Neural progenitor cell (in vitro differentiated cells): ENCODE data around the gene EIPR1. TPM values are rescaled to one million over a fixed set of nuclear protein-coding genes. Genes with fewer than 3 reads are reported as not detected.

Experiments used
- DNase-seq: peaks from one replicate; pipeline ENCODE4 v3.0.0-alpha.2; 2016; ENCODE audit warnings: low spot score
- H2AFZ ChIP-seq: fragments of 200-600 bp; sonication (generic); replicated peaks from 2 replicates; pipeline ENCODE4 v1.6.1; 2016; ENCODE audit warnings: antibody characterized with exemption
- H3F3A ChIP-seq: fragments of 200-600 bp; sonication (generic); 2 replicates; pipeline ENCODE4 v1.6.1; 2016; ENCODE audit warnings: antibody characterized with exemption, low read depth
- H3K27ac ChIP-seq: fragments of 200-600 bp; sonication (generic); 2 replicates; pipeline ENCODE4 v1.5.1; 2016; ENCODE audit warnings: mild to moderate bottlenecking
- H3K27me3 ChIP-seq: fragments of 200-600 bp; sonication (generic); 2 replicates; pipeline ENCODE4 v1.6.1; 2016; ENCODE audit warnings: mild to moderate bottlenecking, moderate library complexity
- H3K36me3 ChIP-seq: fragments of 200-600 bp; sonication (generic); 2 replicates; pipeline ENCODE4 v1.5.1; 2016
- H3K4me1 ChIP-seq: fragments of 200-600 bp; sonication (generic); 2 replicates; pipeline ENCODE4 v1.6.1; 2016; ENCODE audit warnings: mixed run types
- H3K4me2 ChIP-seq: fragments of 200-600 bp; sonication (generic); 2 replicates; pipeline ENCODE4 v1.6.1; 2016
- H3K4me3 ChIP-seq: fragments of 200-600 bp; sonication (generic); 2 replicates; pipeline ENCODE4 v1.5.1; 2016
- H3K79me2 ChIP-seq: fragments of 200-600 bp; sonication (generic); 2 replicates; pipeline ENCODE4 v1.6.1; 2016; ENCODE audit warnings: low read depth
- H3K9ac ChIP-seq: fragments of 200-600 bp; sonication (generic); 2 replicates; pipeline ENCODE4 v1.6.1; 2016
- H3K9me3 ChIP-seq: fragments of 200-600 bp; sonication (generic); 2 replicates; pipeline ENCODE4 v1.5.1; 2016; ENCODE audit warnings: low read depth
- H4K20me1 ChIP-seq: fragments of 200-600 bp; sonication (generic); 2 replicates; pipeline ENCODE4 v1.6.1; 2016; ENCODE audit warnings: low read depth
- H3K27ac Mint-ChIP-seq: 3 replicates; pipeline ENCODE4 v1.8.0; 2021; ENCODE audit warnings: mixed read lengths
- H3K27me3 Mint-ChIP-seq: 2 replicates; pipeline ENCODE4 v1.8.0; 2022; ENCODE audit warnings: low read depth, mild to moderate bottlenecking, inconsistent platforms, moderate library complexity, mixed read lengths; ENCODE audit not compliant: insufficient read depth
- H3K36me3 Mint-ChIP-seq: 3 replicates; pipeline ENCODE4 v1.8.0; 2021; ENCODE audit warnings: mixed read lengths
- H3K4me1 Mint-ChIP-seq: 3 replicates; pipeline ENCODE4 v1.8.0; 2021; ENCODE audit warnings: mixed read lengths
- H3K4me3 Mint-ChIP-seq: 3 replicates; pipeline ENCODE4 v1.8.0; 2021; ENCODE audit warnings: mild to moderate bottlenecking, moderate library complexity, mixed read lengths
- H3K9me3 Mint-ChIP-seq: 3 replicates; pipeline ENCODE4 v1.8.0; 2020; ENCODE audit warnings: mixed read lengths
- EZH2 ChIP-seq: fragments of 200-600 bp; sonication (generic); IDR thresholded peaks from 2 replicates; pipeline ENCODE4 v1.6.1; 2017; ENCODE audit warnings: antibody characterized with exemption, mild to moderate bottlenecking, moderate library complexity
- EZH2phosphoT487 ChIP-seq: fragments of 200-600 bp; sonication (generic); IDR thresholded peaks from 2 replicates; pipeline ENCODE4 v1.6.1; 2017; ENCODE audit warnings: antibody characterized with exemption
- total RNA-seq: library from RNA; depleted of rRNA; stranded (reverse); fragments of >200 nt; gene quantifications from 2 replicates; pipeline ENCODE4 v1.2.3, GENCODE V29; 2015; ENCODE audit warnings: low replicate concordance
- TF ChIP-seq, protein P1 (sequence below): fragments of 200-600 bp; sonication (generic); IDR thresholded peaks from 2 replicates; pipeline ENCODE4 v1.5.1; 2017; ENCODE audit warnings: antibody characterized with exemption, mild to moderate bottlenecking

EIPR1 gene
- total RNA-seq, 1 donor from 2014 or later: 57.1 TPM

DNA sequence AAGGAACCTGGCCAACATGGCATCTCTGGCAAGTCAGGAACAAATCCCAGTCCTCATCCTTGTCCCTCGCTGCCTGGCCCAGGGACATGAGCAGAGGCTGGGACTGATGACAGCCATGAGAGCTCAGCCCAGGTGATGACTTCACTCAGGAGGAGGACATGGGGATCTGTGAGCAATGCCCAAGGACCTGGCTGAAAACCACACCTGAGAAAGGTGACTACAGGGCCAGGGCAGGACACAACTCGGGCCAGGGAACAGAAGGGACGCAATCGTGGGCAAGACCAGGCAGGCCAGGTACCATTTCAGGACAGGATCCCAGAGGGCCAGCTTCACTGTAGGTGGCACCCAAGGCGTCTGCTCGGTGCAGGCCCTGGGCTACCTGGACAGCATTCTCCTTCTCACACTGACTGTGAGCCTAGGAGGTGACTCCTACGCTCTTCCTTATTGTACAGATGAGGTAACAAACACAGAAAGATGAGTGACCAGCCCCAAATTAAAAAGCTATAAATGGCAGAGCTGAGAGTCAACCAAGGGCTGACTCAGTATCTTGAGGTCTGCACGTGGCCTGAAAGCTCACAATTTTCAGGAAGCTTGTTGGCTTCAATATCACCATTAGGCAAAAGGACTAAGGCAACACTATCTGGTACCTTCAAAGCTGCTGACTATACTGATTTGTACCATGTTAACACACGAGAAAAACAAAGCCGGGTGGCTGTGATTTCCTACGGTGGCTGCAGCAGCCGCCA is 141.1 kb downstream of the EIPR1 start:
- Histone ChIP-seq H3K9me3 (no peaks in the 10 kb centered on the region), H2AFZ (no peak overlapping the region), H3K9ac (no peak overlapping the region), H3K4me1 (no peaks in the 10 kb centered on the region), H3K4me2 (no peak overlapping the region), H3F3A (no peaks in the 10 kb centered on the region), H4K20me1 (peaks cover 3% of the 10 kb centered on the region), H3K79me2 (no peaks in the 10 kb centered on the region), H3K4me3 (no peak overlapping the region), H3K36me3 (no peaks in the 10 kb centered on the region), H3K27ac (no peak overlapping the region), H3K27me3 (no peaks in the 10 kb centered on the region)
- TF ChIP-seq, protein P1, sequence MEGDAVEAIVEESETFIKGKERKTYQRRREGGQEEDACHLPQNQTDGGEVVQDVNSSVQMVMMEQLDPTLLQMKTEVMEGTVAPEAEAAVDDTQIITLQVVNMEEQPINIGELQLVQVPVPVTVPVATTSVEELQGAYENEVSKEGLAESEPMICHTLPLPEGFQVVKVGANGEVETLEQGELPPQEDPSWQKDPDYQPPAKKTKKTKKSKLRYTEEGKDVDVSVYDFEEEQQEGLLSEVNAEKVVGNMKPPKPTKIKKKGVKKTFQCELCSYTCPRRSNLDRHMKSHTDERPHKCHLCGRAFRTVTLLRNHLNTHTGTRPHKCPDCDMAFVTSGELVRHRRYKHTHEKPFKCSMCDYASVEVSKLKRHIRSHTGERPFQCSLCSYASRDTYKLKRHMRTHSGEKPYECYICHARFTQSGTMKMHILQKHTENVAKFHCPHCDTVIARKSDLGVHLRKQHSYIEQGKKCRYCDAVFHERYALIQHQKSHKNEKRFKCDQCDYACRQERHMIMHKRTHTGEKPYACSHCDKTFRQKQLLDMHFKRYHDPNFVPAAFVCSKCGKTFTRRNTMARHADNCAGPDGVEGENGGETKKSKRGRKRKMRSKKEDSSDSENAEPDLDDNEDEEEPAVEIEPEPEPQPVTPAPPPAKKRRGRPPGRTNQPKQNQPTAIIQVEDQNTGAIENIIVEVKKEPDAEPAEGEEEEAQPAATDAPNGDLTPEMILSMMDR: no peak
- TF ChIP-seq EZH2 (no peak), EZH2phosphoT487 (no peak)
- no peaks in the 10 kb centered on the region for H3K9me3 Mint-ChIP-seq
- peaks cover 3% of the 10 kb centered on the region for H3K4me1 Mint-ChIP-seq
- H3K36me3 Mint-ChIP-seq: no peaks in the 10 kb centered on the region
- no peak for DNase-seq
- H3K27ac Mint-ChIP-seq: no peak overlapping the region
- no peaks in the 10 kb centered on the region for H3K27me3 Mint-ChIP-seq
- H3K4me3 Mint-ChIP-seq: no peak overlapping the region

DNA sequence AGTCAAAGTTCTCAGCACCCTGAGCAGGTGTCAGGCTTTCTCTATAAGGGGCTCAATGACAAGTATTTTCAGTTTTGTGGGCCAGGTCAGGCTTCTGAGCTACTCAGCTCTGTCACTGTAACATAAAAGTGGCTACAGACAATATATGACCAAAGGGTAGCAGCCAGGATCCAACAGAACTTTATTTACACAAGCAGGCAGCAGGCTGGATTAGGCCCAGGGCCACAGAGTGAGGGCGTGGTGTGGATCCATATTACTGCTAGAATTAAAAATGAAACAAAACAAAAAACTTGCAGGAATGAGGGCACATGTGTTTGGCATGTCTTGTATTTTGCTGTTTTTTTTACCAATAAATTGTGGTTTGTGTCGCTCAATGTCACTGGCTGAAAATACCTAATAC is 143.7 kb downstream of the EIPR1 start:
- H3K36me3 ChIP-seq: no peaks in the 10 kb centered on the region
- no peak overlapping the region for H3K27ac ChIP-seq
- Mint-ChIP-seq H3K27me3 (no peaks in the 10 kb centered on the region), H3K4me3 (no peak overlapping the region), H3K4me1 (peaks cover 3% of the 10 kb centered on the region), H3K36me3 (no peaks in the 10 kb centered on the region), H3K27ac (no peak overlapping the region), H3K9me3 (peaks cover 13% of the 10 kb centered on the region)
- no peaks in the 10 kb centered on the region for H3F3A ChIP-seq
- no peak overlapping the region for H2AFZ ChIP-seq
- no peak overlapping the region for H3K9ac ChIP-seq
- no peak for DNase-seq
- H3K4me1 ChIP-seq: no peaks in the 10 kb centered on the region
- H4K20me1 ChIP-seq: no peaks in the 10 kb centered on the region
- H3K79me2 ChIP-seq: no peaks in the 10 kb centered on the region
- H3K4me3 ChIP-seq: no peak overlapping the region
- H3K27me3 ChIP-seq: no peaks in the 10 kb centered on the region
- H3K9me3 ChIP-seq: no peaks in the 10 kb centered on the region
- no peak for TF ChIP-seq EZH2phosphoT487
- TF ChIP-seq, protein P1: no peak
- TF ChIP-seq EZH2: no peak
- H3K4me2 ChIP-seq: no peak overlapping the region

DNA sequence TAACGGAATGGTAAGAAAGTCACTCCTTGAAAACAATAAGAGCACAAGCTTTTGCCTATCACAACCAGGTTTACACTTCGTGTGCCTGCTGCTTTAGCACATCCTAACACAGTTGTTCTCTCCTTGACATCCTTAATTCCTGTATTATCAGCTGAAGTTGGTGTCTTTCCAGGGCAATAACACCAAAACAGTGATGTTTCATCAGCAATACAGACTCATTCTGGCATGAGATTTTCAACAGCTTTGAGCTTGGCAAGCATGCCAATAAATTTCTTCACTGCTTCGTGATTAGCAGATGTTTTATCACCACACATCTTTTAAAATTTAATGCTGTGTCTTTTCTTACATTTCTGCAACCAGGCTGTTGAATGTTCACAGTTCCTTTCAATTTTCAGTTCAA is 148.4 kb downstream of the EIPR1 start:
- no peaks in the 10 kb centered on the region for H3K79me2 ChIP-seq
- Mint-ChIP-seq H3K9me3 (peaks cover 25% of the 10 kb centered on the region), H3K36me3 (peaks cover 3% of the 10 kb centered on the region), H3K27ac (no peak overlapping the region), H3K4me3 (no peak overlapping the region), H3K27me3 (no peaks in the 10 kb centered on the region), H3K4me1 (no peaks in the 10 kb centered on the region)
- H3F3A ChIP-seq: no peaks in the 10 kb centered on the region
- no peaks in the 10 kb centered on the region for H3K36me3 ChIP-seq
- no peak overlapping the region for H3K9ac ChIP-seq
- no peak overlapping the region for H3K27ac ChIP-seq
- H2AFZ ChIP-seq: no peak overlapping the region
- H3K4me3 ChIP-seq: no peak overlapping the region
- DNase-seq: no peak
- no peaks in the 10 kb centered on the region for H3K27me3 ChIP-seq
- TF ChIP-seq EZH2phosphoT487 (no peak), EZH2 (no peak)
- TF ChIP-seq, protein P1: no peak
- no peak overlapping the region for H3K4me2 ChIP-seq
- H3K9me3 ChIP-seq: no peaks in the 10 kb centered on the region
- H4K20me1 ChIP-seq: no peaks in the 10 kb centered on the region
- no peaks in the 10 kb centered on the region for H3K4me1 ChIP-seq
